HepG2 (cell line): ENCODE results near the gene ECM1. TPM values are rescaled to one million over a fixed set of nuclear protein-coding genes. Genes with fewer than 3 reads are reported as not detected.

Experiments used
- ATAC-seq: fragments of 200-7000 bp; cut with Tn5 transposase; 3 replicates; pipeline ENCODE4 v1.9.1; 2020; ENCODE audit warnings: mild to moderate bottlenecking, moderate library complexity
- BruUV-seq: library from RNA; stranded (reverse); fragments of 400-500 nt; replicated peaks from 2 replicates; lab custom pipeline; 2021; lab: Mats Ljungman, UMichigan
- CTCF ChIA-PET: fragments of 300-600 bp; formaldehyde crosslinking; extraction: SDS; loops from one replicate; lab custom pipeline; 2021; ENCODE audit warnings: low total read pairs, inconsistent platforms, low intra/inter-chr PET ratio; lab: Yijun Ruan, JAX
- POLR2A ChIA-PET: fragments of 350-600 bp; sonication (Branson Sonifier 250); formaldehyde crosslinking; loops from one replicate; lab custom pipeline; 2020; ENCODE audit warnings: antibody characterized with exemption, inconsistent platforms; lab: Yijun Ruan, JAX
- DNase-seq: peaks from one replicate; pipeline ENCODE4 v3.0.0-alpha.2; 2015; ENCODE audit warnings: low spot score
- FAIRE-seq: peaks from 3 replicates; lab custom pipeline; 2011; peaks lifted over from hg19 to GRCh38; lab: Jason Lieb, UNC
- H2AFZ ChIP-seq: one replicate; pipeline ENCODE4 v1.6.1; 2011; ENCODE audit warnings: low read length, inconsistent platforms
- H3K27ac ChIP-seq: fragments of 300-600 bp; 3 replicates; pipeline ENCODE4 v1.8.0; 2011; ENCODE audit warnings: mixed run types, mild to moderate bottlenecking, mixed read lengths, low read length, inconsistent platforms; ENCODE audit not compliant: insufficient read depth; ENCODE audit errors: extremely low read length
- H3K27me3 ChIP-seq, 2 experiments: fragments of 200-600 bp in 1 of 2; 2 replicates in 1 of 2; 3 replicates in 1 of 2; pipeline versions ENCODE4 v1.6.0 to v1.8.0; 2011; ENCODE audit warnings: low read length in 2 of 2, mild to moderate bottlenecking in 2 of 2, moderate library complexity in 2 of 2, inconsistent platforms in 1 of 2; ENCODE audit not compliant: insufficient read depth in 2 of 2, control insufficient read depth in 1 of 2
- H3K36me3 ChIP-seq, 2 experiments: fragments of 200-600 bp in 1 of 2; replicated peaks in 1 of 2; 2 replicates in 1 of 2; 3 replicates in 1 of 2; pipeline versions ENCODE4 v1.5.1 to v1.8.0; 2011; ENCODE audit warnings: low read length in 2 of 2, inconsistent platforms in 1 of 2; ENCODE audit not compliant: insufficient read depth in 2 of 2, control insufficient read depth in 1 of 2
- H3K4me1 ChIP-seq: 2 replicates; pipeline ENCODE4 v1.5.1; 2012; ENCODE audit warnings: low read length, inconsistent platforms; ENCODE audit not compliant: insufficient read depth
- H3K4me2 ChIP-seq: 2 replicates; pipeline ENCODE4 v1.6.0; 2011; ENCODE audit warnings: low read depth, low read length, inconsistent platforms
- H3K4me3 ChIP-seq, 3 experiments: fragments of 200-600 bp in 1 of 3; sonication (generic), shearing (Covaris generic) in 1 of 3; replicated peaks in 1 of 3; 2 replicates each; pipeline ENCODE4 v1.5.1; 2011 to 2016; ENCODE audit warnings: low read length in 3 of 3, inconsistent platforms in 2 of 3, low read depth in 2 of 3, mild to moderate bottlenecking in 2 of 3, control low read depth in 1 of 3, mixed read lengths in 1 of 3; ENCODE audit not compliant: insufficient read depth in 1 of 3
- H3K79me2 ChIP-seq: one replicate; pipeline ENCODE4 v1.6.1; 2011; ENCODE audit warnings: low read length, inconsistent platforms; ENCODE audit not compliant: insufficient read depth
- H3K9ac ChIP-seq: 2 replicates; pipeline ENCODE4 v1.6.0; 2011; ENCODE audit warnings: mild to moderate bottlenecking, low read depth, low read length, inconsistent platforms; ENCODE audit not compliant: insufficient read depth
- H3K9me3 ChIP-seq: 2 replicates; pipeline ENCODE4 v1.5.1; 2012; ENCODE audit warnings: mild to moderate bottlenecking, low read length
- H4K20me1 ChIP-seq: 2 replicates; pipeline ENCODE4 v1.6.0; 2011; ENCODE audit warnings: inconsistent platforms, mild to moderate bottlenecking, low read length, moderate library complexity; ENCODE audit not compliant: insufficient read depth
- ETV5 ChIP-seq: IDR thresholded peaks from 2 replicates; pipeline ENCODE4 v1.6.1; 2018; ENCODE audit warnings: missing biosample characterization, missing genetic modification reagents, inconsistent platforms, borderline replicate concordance
- HOXA3 ChIP-seq: sonication (generic); formaldehyde crosslinking; IDR thresholded peaks from 2 replicates; pipeline ENCODE4 v1.5.0; 2020; ENCODE audit warnings: missing genetic modification reagents
- NFYB ChIP-seq: sonication (generic); formaldehyde crosslinking; IDR thresholded peaks from 2 replicates; pipeline ENCODE4 v1.4.0; 2020; ENCODE audit warnings: missing genetic modification reagents
- PPARG ChIP-seq: conservative IDR thresholded peaks from 2 replicates; pipeline ENCODE4 v1.6.1; 2016; ENCODE audit warnings: missing biosample characterization, missing genetic modification reagents
- RBM22 ChIP-seq: fragments of 200-400 bp; formaldehyde crosslinking; optimal IDR thresholded peaks from 2 replicates; pipeline ENCODE3; 2017; ENCODE audit warnings: mild to moderate bottlenecking, low read length, moderate library complexity
- SALL1 ChIP-seq: sonication (generic); formaldehyde crosslinking; IDR thresholded peaks from 2 replicates; pipeline ENCODE4 v1.8.0; 2022; ENCODE audit warnings: mild to moderate bottlenecking, missing genetic modification reagents
- SIX4 ChIP-seq: sonication (generic); formaldehyde crosslinking; IDR thresholded peaks from 2 replicates; pipeline ENCODE4 v1.4.0; 2020; ENCODE audit warnings: missing genetic modification reagents
- SKI ChIP-seq: fragments of 450-650 bp; IDR thresholded peaks from one replicate; pipeline ENCODE4 v1.6.1; 2018; ENCODE audit warnings: mild to moderate bottlenecking; ENCODE audit not compliant: partially characterized antibody
- SPEN ChIP-seq: sonication (generic); formaldehyde crosslinking; IDR thresholded peaks from 2 replicates; pipeline ENCODE4 v1.5.1; 2020; ENCODE audit warnings: low read depth, mild to moderate bottlenecking, missing genetic modification reagents
- ZNF275 ChIP-seq: sonication (generic); formaldehyde crosslinking; IDR thresholded peaks from 2 replicates; pipeline ENCODE4 v1.8.0; 2022; ENCODE audit warnings: missing genetic modification reagents, mild to moderate bottlenecking, inconsistent platforms, borderline replicate concordance
- ZNF674 ChIP-seq: sonication (generic); formaldehyde crosslinking; IDR thresholded peaks from 2 replicates; pipeline ENCODE4 v1.5.0; 2020; ENCODE audit warnings: low read depth, mild to moderate bottlenecking, missing genetic modification reagents
- WGBS: methylation state at CpG from one replicate; pipeline ENCODE4 v1.1.6; 2017; ENCODE audit warnings: low lambda C conversion rate; 5-methylcytosine and 5-hydroxymethylcytosine counted together
- in situ Hi-C: cut with HindIII; loops from 2 replicates; pipeline ENCODE4 v1.10.0; 2017; ENCODE audit warnings: low pct_unique_long_range_greater_than_20kb; ENCODE audit not compliant: extremely low pct_ligation_motif_present
- intact Hi-C: fragments of 100-400 bp; cut with micrococcal nuclease; formaldehyde crosslinking; loops from one replicate; pipeline ENCODE4 v1.10.0; 2022; ENCODE audit not compliant: unreplicated experiment
- polyA plus RNA-seq, 8 experiments: library from polyadenylated mRNA; depleted of rRNA in 3 of 8; stranded (reverse) in 7 of 8; unstranded in 1 of 8; fragments of >200 nt; fragmentation: Illumina TruSeq in 4 of 8; extraction: Trizol in 4 of 8; gene quantifications; 2 replicates each; pipeline versions ENCODE4 v1.2.1 to v1.2.3, GENCODE V29; 2011 to 2016; ENCODE audit warnings: low read depth in 4 of 8, missing spikeins in 1 of 8, mixed read lengths in 1 of 8; ENCODE audit not compliant: insufficient read depth in 1 of 8
- total RNA-seq, 5 experiments: library from RNA; depleted of rRNA; stranded (reverse); fragments of >200 nt; fragmentation: Illumina TruSeq; extraction: Trizol; gene quantifications; 2 replicates each; pipeline ENCODE4 v1.2.3, GENCODE V29; 2016; ENCODE audit warnings: low read depth in 1 of 5

Gene ECM1
- total and polyA plus RNA-seq, 2 of the 13 experiments (the other 11 are each of a cell fraction or from before 2014, with no cell fraction given), result 0.42 to 1.0 TPM

- TF ChIP-seq NFYB (CRISPR knock-in tag), result no peak
- TF ChIP-seq PPARG, result peak; percentile 86
- TF ChIP-seq ZNF275 (CRISPR knock-in tag), result no peak
- TF ChIP-seq SPEN (CRISPR knock-in tag), result peak; percentile 51; the same call in 1 of the 2 replicates
- peak; percentile 42; the same call in 1 of the 2 replicates for TF ChIP-seq SIX4 (CRISPR knock-in tag)
- TF ChIP-seq ETV5, result peak; percentile 96
- TF ChIP-seq HOXA3 (CRISPR knock-in tag), result peak; percentile 37; the same call in 1 of the 2 replicates
- TF ChIP-seq SALL1 (CRISPR knock-in tag), result peak; percentile 84
- peak; percentile 36 for TF ChIP-seq SKI
- TF ChIP-seq, all 625 proteins: peak for 122
These were observed 34.2 kb upstream of the ECM1 start (continued) for GRCh38 chr1:150473659-150474058.

DNA sequence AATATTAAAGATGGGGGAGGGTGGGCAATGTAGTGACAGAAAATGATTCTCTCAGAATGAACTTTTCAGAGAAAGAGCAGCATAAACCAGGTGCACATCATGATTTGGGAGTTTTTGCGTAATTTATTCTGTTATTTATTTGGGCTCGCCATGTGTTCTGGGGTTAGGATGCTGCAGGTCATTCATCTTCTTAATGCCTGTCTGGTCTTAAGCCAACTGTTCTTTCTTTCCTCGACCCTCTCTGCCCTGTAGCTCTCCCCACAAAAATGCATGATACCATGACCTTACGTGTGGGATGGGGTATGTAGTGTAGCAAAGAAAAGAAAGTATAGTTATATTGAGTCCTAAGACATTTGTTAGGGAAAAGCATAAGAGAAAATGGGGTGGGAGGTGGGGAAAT lies 33.0 kb upstream of the ECM1 start:
- H3K4me2 ChIP-seq, result no peak overlapping the region
- H3K79me2 ChIP-seq, result no peaks in the 10 kb centered on the region
- no peak for FAIRE-seq
- H3K36me3 ChIP-seq, result peaks cover 17 to 26% of the 10 kb centered on the region in 2 experiments
- H4K20me1 ChIP-seq, result no peaks in the 10 kb centered on the region
- H3K27me3 ChIP-seq, result no peaks in the 10 kb centered on the region
- no peak overlapping the region for H2AFZ ChIP-seq
- ChIA-PET CTCF (no interaction called here), POLR2A (no interaction called here)
- no peak overlapping the region for H3K4me3 ChIP-seq
- no TSS peak for BruUV-seq
- in situ Hi-C loops, result no loop called here
- no peak overlapping the region for H3K9ac ChIP-seq
- intact Hi-C loops, result no loop called here
- TF ChIP-seq ZNF674 (CRISPR knock-in tag) (no peak), RBM22 (peak; percentile 59)
- H3K9me3 ChIP-seq, result no peaks in the 10 kb centered on the region
- peak overlapping the region; percentile 67 for H3K27ac ChIP-seq
- no peak for DNase-seq
- WGBS, result 93% methylated on average over 4 of the region's 4 CpGs
- peaks cover 98% of the 10 kb centered on the region for H3K4me1 ChIP-seq
- ATAC-seq, result no peak
